H1 (cell line): ENCODE measurements around the gene RB1. TPM values are rescaled to one million over a fixed set of nuclear protein-coding genes. Genes with fewer than 3 reads are reported as not detected.

Source experiments
- CTCF ChIA-PET: fragments of 300-600 bp; sonication (Branson Sonifier 250); formaldehyde crosslinking; loops from one replicate; lab custom pipeline; 2021; ENCODE audit not compliant: partially characterized antibody; lab: Charles Lee
- POLR2A ChIA-PET: fragments of 300-600 bp; sonication (Branson Sonifier 250); formaldehyde crosslinking; loops from one replicate; lab custom pipeline; 2021; ENCODE audit warnings: inconsistent platforms; ENCODE audit not compliant: partially characterized antibody; lab: Charles Lee
- DNase-seq, 2 experiments: peaks; one replicate each; pipeline versions ENCODE4 v3.0.0 to v3.0.0-alpha.2; 2010 to 2022; ENCODE audit warnings: low spot score in 2 of 2, low read depth in 1 of 2, mixed read lengths in 1 of 2
- FAIRE-seq: peaks from 2 replicates; lab custom pipeline; 2011; peaks lifted over from hg19 to GRCh38; lab: Jason Lieb, UNC
- H2AFZ ChIP-seq: 2 replicates; pipeline ENCODE4 v1.8.1; 2012; ENCODE audit warnings: low read length, inconsistent platforms
- H2AK5ac ChIP-seq: 2 replicates; pipeline ENCODE4 v1.6.1; 2013; ENCODE audit warnings: low read depth, low read length
- H2BK120ac ChIP-seq: replicated peaks from 2 replicates; pipeline ENCODE3; 2013; ENCODE audit warnings: low read depth, low read length, inconsistent platforms
- H2BK12ac ChIP-seq: 2 replicates; pipeline ENCODE4 v1.6.1; 2013; ENCODE audit warnings: low read depth, low read length
- H2BK15ac ChIP-seq: 2 replicates; pipeline ENCODE4 v1.6.1; 2013; ENCODE audit warnings: low read length
- H2BK20ac ChIP-seq: 2 replicates; pipeline ENCODE4 v1.6.1; 2013; ENCODE audit warnings: low read length
- H2BK5ac ChIP-seq: 2 replicates; pipeline ENCODE4 v1.6.1; 2013; ENCODE audit warnings: low read depth, low read length
- H3K14ac ChIP-seq: 2 replicates; pipeline ENCODE4 v1.6.1; 2013; ENCODE audit warnings: inconsistent platforms; ENCODE audit not compliant: insufficient read length
- H3K18ac ChIP-seq: 2 replicates; pipeline ENCODE4 v1.6.1; 2013; ENCODE audit warnings: low read length; ENCODE audit errors: extremely low read depth
- H3K23ac ChIP-seq: 2 replicates; pipeline ENCODE4 v1.6.1; 2013; ENCODE audit warnings: inconsistent platforms; ENCODE audit not compliant: insufficient read length
- H3K23me2 ChIP-seq: 2 replicates; pipeline ENCODE4 v1.6.1; 2013; ENCODE audit warnings: low read depth, low read length
- H3K27ac ChIP-seq: 2 replicates; pipeline ENCODE4 v1.6.1; 2011; ENCODE audit warnings: low read depth, low read length, inconsistent platforms
- H3K27me3 ChIP-seq, 4 experiments: replicated peaks in 1 of 4; 1 replicate in 1 of 4; 2 replicates in 3 of 4; pipeline versions ENCODE4 v1.6.1 to v1.8.1; 2011 to 2013; ENCODE audit warnings: low read length in 3 of 4, mild to moderate bottlenecking in 3 of 4, inconsistent platforms in 2 of 4, mixed read lengths in 2 of 4, moderate library complexity in 1 of 4; ENCODE audit not compliant: control insufficient read depth in 3 of 4, insufficient read depth in 3 of 4; ENCODE audit errors: extremely low read depth in 1 of 4
- H3K36me3 ChIP-seq, 4 experiments: 2 replicates each; pipeline versions ENCODE4 v1.6.1 to v1.8.1; 2011 to 2013; ENCODE audit warnings: mild to moderate bottlenecking in 4 of 4, low read length in 3 of 4, moderate library complexity in 2 of 4, control low read depth in 1 of 4, inconsistent platforms in 1 of 4; ENCODE audit not compliant: insufficient read depth in 4 of 4, control insufficient read depth in 2 of 4
- H3K4ac ChIP-seq: replicated peaks from 2 replicates; pipeline ENCODE3; 2013; ENCODE audit warnings: low read length, low read depth, mixed read lengths, inconsistent platforms; ENCODE audit not compliant: insufficient read length
- H3K4me1 ChIP-seq, 4 experiments: replicated peaks in 1 of 4; 1 replicate in 1 of 4; 2 replicates in 3 of 4; pipeline versions ENCODE4 v1.6.1 to v1.8.1; 2011 to 2013; ENCODE audit warnings: low read length in 3 of 4, inconsistent platforms in 2 of 4, mixed read lengths in 1 of 4; ENCODE audit not compliant: insufficient read depth in 4 of 4, control insufficient read depth in 3 of 4
- H3K4me2 ChIP-seq, 2 experiments: 2 replicates each; pipeline versions ENCODE4 v1.6.1 to v1.8.1; 2011 to 2013; ENCODE audit warnings: low read depth in 2 of 2, low read length in 2 of 2, control low read depth in 1 of 2, inconsistent platforms in 1 of 2, mild to moderate bottlenecking in 1 of 2; ENCODE audit not compliant: insufficient read depth in 1 of 2
- H3K4me3 ChIP-seq, 4 experiments: fragments of 200-600, 300-600 bp in 1 of 4; sonication (generic), shearing (Covaris generic), sonication (Bioruptor Twin) in 1 of 4; 2 replicates each; pipeline versions ENCODE4 v1.5.1 to v1.8.1; 2011 to 2016; ENCODE audit warnings: low read length in 4 of 4, low read depth in 3 of 4, control low read depth in 2 of 4, inconsistent platforms in 2 of 4, mild to moderate bottlenecking in 2 of 4, mixed read lengths in 1 of 4, moderate library complexity in 1 of 4; ENCODE audit not compliant: insufficient read depth in 2 of 4; ENCODE audit errors: extremely low read depth in 1 of 4
- H3K56ac ChIP-seq: replicated peaks from 2 replicates; pipeline ENCODE3; 2013; ENCODE audit warnings: low read depth, mild to moderate bottlenecking, mixed read lengths, low read length, inconsistent platforms; ENCODE audit not compliant: insufficient read length
- H3K79me1 ChIP-seq: 2 replicates; pipeline ENCODE4 v1.6.1; 2013; ENCODE audit warnings: low read depth, low read length, control low read depth
- H3K79me2 ChIP-seq, 2 experiments: 2 replicates each; pipeline versions ENCODE4 v1.6.1 to v1.8.1; 2012 to 2013; ENCODE audit warnings: low read length in 2 of 2, mild to moderate bottlenecking in 2 of 2, inconsistent platforms in 1 of 2; ENCODE audit not compliant: insufficient read depth in 2 of 2, control insufficient read depth in 1 of 2
- H3K9ac ChIP-seq, 4 experiments: replicated peaks in 1 of 4; 1 replicate in 1 of 4; 2 replicates in 3 of 4; pipeline versions ENCODE4 v1.6.1 to v1.8.1; 2011 to 2013; ENCODE audit warnings: low read depth in 3 of 4, low read length in 3 of 4, control low read depth in 2 of 4, mild to moderate bottlenecking in 2 of 4, moderate library complexity in 2 of 4, inconsistent platforms in 1 of 4; ENCODE audit errors: extremely low read depth in 1 of 4
- H3K9me3 ChIP-seq, 2 experiments: 2 replicates each; pipeline versions ENCODE4 v1.6.1 to v1.8.1; 2012 to 2013; ENCODE audit warnings: mild to moderate bottlenecking in 2 of 2, moderate library complexity in 2 of 2, control low read depth in 1 of 2, inconsistent platforms in 1 of 2, low read depth in 1 of 2, low read length in 1 of 2, mixed read lengths in 1 of 2; ENCODE audit not compliant: insufficient read depth in 2 of 2
- H4K20me1 ChIP-seq, 2 experiments: replicated peaks in 1 of 2; 2 replicates each; pipeline versions ENCODE3 to v1.8.1; 2011 to 2013; ENCODE audit warnings: inconsistent platforms in 2 of 2, low read length in 2 of 2, mild to moderate bottlenecking in 1 of 2; ENCODE audit not compliant: insufficient read depth in 2 of 2, control insufficient read depth in 1 of 2
- H4K5ac ChIP-seq: 2 replicates; pipeline ENCODE4 v1.6.1; 2013; ENCODE audit warnings: low read length, low read depth, mixed read lengths, inconsistent platforms; ENCODE audit not compliant: insufficient read length
- H4K8ac ChIP-seq: 2 replicates; pipeline ENCODE4 v1.8.0; 2013; ENCODE audit warnings: mild to moderate bottlenecking, moderate library complexity, low read length, inconsistent platforms; ENCODE audit not compliant: insufficient read depth; ENCODE audit errors: extremely low read depth
- H4K91ac ChIP-seq: replicated peaks from 2 replicates; pipeline ENCODE3; 2013; ENCODE audit warnings: low read length, mixed read lengths, inconsistent platforms; ENCODE audit not compliant: insufficient read length
- ASH2L ChIP-seq: fragments of 200-600, 300-600 bp; sonication (generic); IDR thresholded peaks from one replicate; pipeline ENCODE4 v1.7.1; 2017; ENCODE audit warnings: low read length
- KDM4A ChIP-seq: IDR thresholded peaks from one replicate; pipeline ENCODE4 v1.7.1; 2012; ENCODE audit warnings: low read depth, mild to moderate bottlenecking, moderate library complexity, low read length, inconsistent platforms; ENCODE audit not compliant: severe bottlenecking
- POLR2A ChIP-seq, 2 experiments: IDR thresholded peaks; 1 replicate in 1 of 2; 2 replicates in 1 of 2; pipeline ENCODE4 v1.6.1; 2011; ENCODE audit warnings: low read depth in 2 of 2, low read length in 2 of 2, mild to moderate bottlenecking in 2 of 2; ENCODE audit errors: control extremely low read depth in 1 of 2
- POLR2AphosphoS5 ChIP-seq: IDR thresholded peaks from 2 replicates; pipeline ENCODE4 v1.6.1; 2011; ENCODE audit warnings: low read depth, low read length
- RAD21 ChIP-seq, 2 experiments: IDR thresholded peaks in 1 of 2; conservative IDR thresholded peaks in 1 of 2; 2 replicates each; pipeline ENCODE4 v1.6.1; 2011; ENCODE audit warnings: low read depth in 2 of 2, low read length in 2 of 2, improper control_type of control experiment in 1 of 2, inconsistent platforms in 1 of 2, mild to moderate bottlenecking in 1 of 2, moderate library complexity in 1 of 2
- SP1 ChIP-seq: IDR thresholded peaks from 2 replicates; pipeline ENCODE4 v1.6.1; 2011; ENCODE audit warnings: low read depth, low read length
- TCF12 ChIP-seq: IDR thresholded peaks from 2 replicates; pipeline ENCODE4 v1.6.1; 2011; ENCODE audit warnings: low read depth, mild to moderate bottlenecking, low read length
- polyA plus RNA-seq, 7 experiments: library from polyadenylated mRNA; depleted of rRNA in 3 of 7; stranded (reverse) in 5 of 7; unstranded in 2 of 7; fragments of >200 nt in 5 of 7; fragments of 200-250 nt in 2 of 7; gene quantifications; 1 replicate in 5 of 7; 2 replicates in 1 of 7; 4 replicates in 1 of 7; pipeline versions ENCODE4 v1.2.1 to v1.2.3, GENCODE V29; 2011 to 2013; ENCODE audit warnings: missing spikeins in 2 of 7, mixed read lengths in 2 of 7
- total RNA-seq: library from RNA; stranded (reverse); fragmentation: NEBNext Ultra II Directional; extraction: Animal tissue kit (Norgen Biotek cat#: 25700); gene quantifications from 2 replicates; pipeline ENCODE4 v1.2.1, GENCODE V29; 2021

Gene RB1
- total and polyA plus RNA-seq, 2 of the 8 experiments (the other 6 are each of a cell fraction or from before 2014, with no cell fraction given) = 4.1 to 17.5 TPM

- no peak overlapping the region for H3K4me3 ChIP-seq
- H2AK5ac ChIP-seq = no peak overlapping the region
- no peak for TF ChIP-seq POLR2AphosphoS5
- no peak for TF ChIP-seq KDM4A
- TF ChIP-seq SP1 = no peak
- no peak for TF ChIP-seq RAD21 (IDR thresholded peaks at IDR 0.05 in 1 of 2, conservative IDR thresholded peaks at IDR 0.05 in 1 of 2; ENCODE audit: low read depth in 2 of 2, low read length in 2 of 2)
- TF ChIP-seq TCF12 = no peak
- no peak for TF ChIP-seq ASH2L
- no peak for TF ChIP-seq POLR2A (IDR thresholded peaks at IDR 0.05; ENCODE audit: control extremely low read depth in 1 of 2, low read depth in 2 of 2, low read length in 2 of 2)
- H3K56ac ChIP-seq = no peak overlapping the region
- no peaks in the 10 kb centered on the region for H3K4me1 ChIP-seq
- no peak overlapping the region for H2BK12ac ChIP-seq
- no peaks in the 10 kb centered on the region for H3K79me1 ChIP-seq
- DNase-seq (no peak), FAIRE-seq (no peak)
- H4K5ac ChIP-seq = no peak overlapping the region
- H3K14ac ChIP-seq = no peak overlapping the region
- H2BK15ac ChIP-seq = no peak overlapping the region
- no peak overlapping the region for H3K4me2 ChIP-seq
- no peaks in the 10 kb centered on the region for H3K23me2 ChIP-seq
- H4K8ac ChIP-seq = no peak overlapping the region
- H3K18ac ChIP-seq = no peak overlapping the region
- H3K79me2 ChIP-seq = no peaks in the 10 kb centered on the region
- POLR2A ChIA-PET = no interaction called here
- no peak overlapping the region for H3K9ac ChIP-seq
- H3K4ac ChIP-seq = no peak overlapping the region
- no peaks in the 10 kb centered on the region for H3K9me3 ChIP-seq
- H2BK5ac ChIP-seq = no peak overlapping the region
- H2BK120ac ChIP-seq = no peak overlapping the region
- H2BK20ac ChIP-seq = no peak overlapping the region
- CTCF ChIA-PET = interaction anchor here (1.1 to 1.6 kb wide), 3 partner anchors 13 to 66 kb away, joined by 3 to 4 read pairs (median 4); no protein-coding TSS in a partner anchor
- no peak overlapping the region for H3K23ac ChIP-seq
- no peak overlapping the region for H4K91ac ChIP-seq
- no peaks in the 10 kb centered on the region; a peak in 1 of 8 replicates for H3K36me3 ChIP-seq
- no peak overlapping the region for H2AFZ ChIP-seq
- H3K27ac ChIP-seq = no peak overlapping the region
- H4K20me1 ChIP-seq = no peaks in the 10 kb centered on the region
- no peaks in the 10 kb centered on the region for H3K27me3 ChIP-seq
Observed at GRCh38 chr13:48476215-48476614, 172.7 kb downstream of the RB1 start.
